ENCODE data around the gene COG2. TPM values are rescaled to one million over a fixed set of nuclear protein-coding genes. Genes with fewer than 3 reads are reported as not detected.

Gene COG2
- total and polyA plus RNA-seq, 2 of the 13 experiments (the other 11 are each of a cell fraction or from before 2014, with no cell fraction given): 16.8 to 36.3 TPM

GRCh38 chr1:230711245-230711644 lies 69.0 kb downstream of the COG2 start:
- Histone ChIP-seq H3K9me3 (ENCODE audit: low read length) (no peaks in the 10 kb centered on the region), H3K4me3 (replicated peaks in 1 of 3; ENCODE audit: insufficient read depth in 1 of 3, low read depth in 2 of 3, low read length in 3 of 3) (peak overlapping the region; percentile 83 to 92 (median 90)), H3K27ac (ENCODE audit: extremely low read length, insufficient read depth, low read length) (peak overlapping the region; percentile 93), H3K36me3 (replicated peaks in 1 of 2; ENCODE audit: control insufficient read depth in 1 of 2, insufficient read depth in 2 of 2, low read length in 2 of 2) (peaks cover 19 to 39% of the 10 kb centered on the region in 2 experiments), H3K79me2 (ENCODE audit: insufficient read depth, low read length) (peaks cover 79% of the 10 kb centered on the region), H3K27me3 (ENCODE audit: control insufficient read depth in 1 of 2, insufficient read depth in 2 of 2, low read length in 2 of 2) (peaks cover 0 to 2% of the 10 kb centered on the region in 2 experiments; a peak in 1 of 5 replicates), H3K9ac (ENCODE audit: insufficient read depth, low read depth, low read length) (peak overlapping the region; percentile 91), H4K20me1 (ENCODE audit: insufficient read depth, low read length) (peaks cover 71% of the 10 kb centered on the region), H2AFZ (ENCODE audit: low read length) (no peak overlapping the region), H3K4me2 (ENCODE audit: low read depth, low read length) (peak overlapping the region; percentile 97), H3K4me1 (ENCODE audit: insufficient read depth, low read length) (peaks cover 81% of the 10 kb centered on the region)
- ChIA-PET CTCF (ENCODE audit: low intra/inter-chr PET ratio, low total read pairs) (no interaction called here), POLR2A (interaction anchor here (1.3 to 7.9 kb wide), 7 partner anchors 8 to 70 kb away, joined by 3 to 110 read pairs (median 33); partner anchors contain the start of gene COG2)
- in situ Hi-C loops (cut with HindIII; ENCODE audit: extremely low pct_ligation_motif_present, low pct_unique_long_range_greater_than_20kb) (no loop called here), intact Hi-C loops (cut with micrococcal nuclease; ENCODE audit: unreplicated experiment) (loop anchor here (5.0 to 10.0 kb wide), 2 partner anchors 41 to 264 kb away; partner anchors contain the start of genes ARV1 and TTC13)
- BruUV-seq (replicated peaks): no TSS peak
- no peak for ATAC-seq
- DNase-seq (ENCODE audit: low spot score): no peak
- TF ChIP-seq RBM22 (optimal IDR thresholded peaks at IDR 0.05; ENCODE audit: low read length): peak; percentile 52
- no peak for TF ChIP-seq CEBPB (IDR thresholded peaks at IDR 0.05; ENCODE audit: borderline replicate concordance, low read depth, low read length)
- TF ChIP-seq ETS1 (CRISPR knock-in tag; IDR thresholded peaks at IDR 0.05): no peak
- TF ChIP-seq MED1 (CRISPR knock-in tag; IDR thresholded peaks at IDR 0.05): 0 out of 2 replicates have a peak, but pooled peaks have one; percentile 33
- TF ChIP-seq HDAC1 (CRISPR knock-in tag; IDR thresholded peaks at IDR 0.05): 0 out of 2 replicates have a peak, but pooled peaks have one; percentile 32
- peak; percentile 68 for TF ChIP-seq RBFOX2 (IDR thresholded peaks at IDR 0.05; ENCODE audit: low read depth, low read length)
- WGBS (ENCODE audit: low lambda C conversion rate): 6% methylated on average over 2 of the region's 3 CpGs
- FAIRE-seq: no peak

GRCh38 chr1:230712470-230712942 lies 70.2 kb downstream of the COG2 start:
- Histone ChIP-seq H4K20me1 (ENCODE audit: insufficient read depth, low read length) (peaks cover 58% of the 10 kb centered on the region), H3K4me1 (ENCODE audit: insufficient read depth, low read length) (peaks cover 71% of the 10 kb centered on the region), H3K9ac (ENCODE audit: insufficient read depth, low read depth, low read length) (peak overlapping the region; percentile 91), H3K4me3 (replicated peaks in 1 of 3; ENCODE audit: insufficient read depth in 1 of 3, low read depth in 2 of 3, low read length in 3 of 3) (peak overlapping the region; percentile 83 to 92 (median 90)), H3K27ac (ENCODE audit: extremely low read length, insufficient read depth, low read length) (peak overlapping the region; percentile 93), H3K27me3 (ENCODE audit: control insufficient read depth in 1 of 2, insufficient read depth in 2 of 2, low read length in 2 of 2) (peaks cover 0 to 2% of the 10 kb centered on the region in 2 experiments; a peak in 1 of 5 replicates), H3K4me2 (ENCODE audit: low read depth, low read length) (peak overlapping the region; percentile 97), H3K36me3 (replicated peaks in 1 of 2; ENCODE audit: control insufficient read depth in 1 of 2, insufficient read depth in 2 of 2, low read length in 2 of 2) (peaks cover 9 to 28% of the 10 kb centered on the region in 2 experiments), H3K9me3 (ENCODE audit: low read length) (no peaks in the 10 kb centered on the region), H2AFZ (ENCODE audit: low read length) (no peak overlapping the region), H3K79me2 (ENCODE audit: insufficient read depth, low read length) (peaks cover 66% of the 10 kb centered on the region)
- 3% methylated on average over 6 of the region's 17 CpGs for WGBS (ENCODE audit: low lambda C conversion rate)
- no peak for FAIRE-seq
- POLR2A ChIA-PET: interaction anchor here (1.6 to 7.9 kb wide), 8 partner anchors 9 to 71 kb away, joined by 3 to 110 read pairs (median 40); partner anchors contain the start of gene COG2
- no TSS peak for BruUV-seq (replicated peaks)
- intact Hi-C loops (cut with micrococcal nuclease; ENCODE audit: unreplicated experiment): loop anchor here (5.0 to 10.0 kb wide), 2 partner anchors 40 to 262 kb away; partner anchors contain the start of genes ARV1 and TTC13
- no peak for ATAC-seq
- DNase-seq (ENCODE audit: low spot score): no peak
- CTCF ChIA-PET (ENCODE audit: low intra/inter-chr PET ratio, low total read pairs): no interaction called here
- in situ Hi-C loops (cut with HindIII; ENCODE audit: extremely low pct_ligation_motif_present, low pct_unique_long_range_greater_than_20kb): no loop called here
- no peak for TF ChIP-seq ZBTB14 (CRISPR knock-in tag; IDR thresholded peaks at IDR 0.05)
- no peak for TF ChIP-seq ZNF337 (CRISPR knock-in tag; IDR thresholded peaks at IDR 0.05; ENCODE audit: borderline replicate concordance, low read depth)
- TF ChIP-seq LCORL (IDR thresholded peaks at IDR 0.05): no peak
- TF ChIP-seq LCORL (CRISPR knock-in tag; IDR thresholded peaks at IDR 0.05): peak; percentile 47; the same call in 1 of the 2 replicates
- peak; percentile 43; the same call in 1 of the 2 replicates for TF ChIP-seq HES4 (CRISPR knock-in tag; IDR thresholded peaks at IDR 0.05; ENCODE audit: borderline replicate concordance)
- TF ChIP-seq PHF8 (CRISPR knock-in tag; IDR thresholded peaks at IDR 0.05): peak; percentile 6; the same call in 1 of the 2 replicates
- peak; percentile 87 for TF ChIP-seq AGO2 (optimal IDR thresholded peaks at IDR 0.05; ENCODE audit: low read depth, low read length)
- 0 out of 2 replicates have a peak, but pooled peaks have one; percentile 44 for TF ChIP-seq KDM5B (CRISPR knock-in tag; IDR thresholded peaks at IDR 0.05; ENCODE audit: borderline replicate concordance)
- TF ChIP-seq KDM4B (CRISPR knock-in tag; IDR thresholded peaks at IDR 0.05): 0 out of 2 replicates have a peak, but pooled peaks have one; percentile 38
- peak; percentile 59; the same call in 1 of the 2 replicates for TF ChIP-seq MTF2 (CRISPR knock-in tag; IDR thresholded peaks at IDR 0.05; ENCODE audit: borderline replicate concordance)
- TF ChIP-seq ZNF501 (CRISPR knock-in tag; IDR thresholded peaks at IDR 0.05): no peak
